MM.1S (cell line): Measurements from ENCODE around the gene SUMO1.

ENCODE experiments used
- CTCF ChIP-seq: fragments of 300-600 bp; sonication (generic); IDR thresholded peaks from 2 replicates; pipeline ENCODE4 v1.5.1; 2016; ENCODE audit warnings: antibody characterized with exemption, low read length, mixed read lengths
- EZH2 ChIP-seq: fragments of 300-600 bp; sonication (generic); optimal IDR thresholded peaks from 2 replicates; pipeline ENCODE3; 2017; ENCODE audit warnings: low read depth, mild to moderate bottlenecking, antibody characterized with exemption, low read length, mixed read lengths

DNA sequence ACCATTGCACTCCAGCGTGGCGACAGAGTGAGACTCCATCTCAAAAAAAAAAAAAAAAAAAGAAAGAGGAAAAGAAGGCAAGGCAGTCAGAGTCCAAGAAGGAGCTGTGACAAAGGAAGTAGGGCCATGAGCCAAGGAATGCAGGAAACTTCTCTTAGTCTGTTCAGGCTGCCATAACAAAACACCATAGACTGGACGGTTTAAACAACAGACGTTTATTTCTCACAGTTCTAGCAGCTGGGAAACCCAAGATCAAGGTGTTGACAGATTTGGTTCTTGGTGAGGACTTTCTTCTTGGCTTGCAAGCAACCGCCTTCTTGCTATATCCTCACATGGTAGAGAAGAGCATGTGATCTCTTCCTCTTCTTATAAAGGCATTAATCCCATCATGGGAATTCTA, 13.1 kb upstream of the SUMO1 start:
- TF ChIP-seq CTCF = no peak
- no peak for TF ChIP-seq EZH2
